ENCODE results near the gene PGAP2.

DNA sequence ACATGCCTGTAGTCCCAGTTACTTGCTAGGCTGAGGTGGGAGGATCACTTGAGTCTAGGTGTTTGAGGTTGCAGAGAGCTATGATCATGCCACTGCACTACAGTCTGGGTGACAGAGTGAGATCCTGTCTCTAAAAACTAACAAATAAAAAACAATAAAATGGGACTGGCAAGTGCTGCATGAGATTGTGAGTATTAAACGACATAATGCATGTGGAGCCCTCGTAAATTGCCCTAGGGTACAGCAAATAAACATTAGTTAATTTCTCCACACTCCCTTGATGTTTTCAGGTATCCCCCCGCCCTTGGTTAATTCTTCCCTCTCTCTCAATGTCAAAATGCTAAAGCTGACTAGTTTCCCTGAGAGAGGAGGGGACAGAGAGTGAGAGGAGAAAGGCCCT is 37.3 kb downstream of the PGAP2 start:
- TF ChIP-seq, protein P1, sequence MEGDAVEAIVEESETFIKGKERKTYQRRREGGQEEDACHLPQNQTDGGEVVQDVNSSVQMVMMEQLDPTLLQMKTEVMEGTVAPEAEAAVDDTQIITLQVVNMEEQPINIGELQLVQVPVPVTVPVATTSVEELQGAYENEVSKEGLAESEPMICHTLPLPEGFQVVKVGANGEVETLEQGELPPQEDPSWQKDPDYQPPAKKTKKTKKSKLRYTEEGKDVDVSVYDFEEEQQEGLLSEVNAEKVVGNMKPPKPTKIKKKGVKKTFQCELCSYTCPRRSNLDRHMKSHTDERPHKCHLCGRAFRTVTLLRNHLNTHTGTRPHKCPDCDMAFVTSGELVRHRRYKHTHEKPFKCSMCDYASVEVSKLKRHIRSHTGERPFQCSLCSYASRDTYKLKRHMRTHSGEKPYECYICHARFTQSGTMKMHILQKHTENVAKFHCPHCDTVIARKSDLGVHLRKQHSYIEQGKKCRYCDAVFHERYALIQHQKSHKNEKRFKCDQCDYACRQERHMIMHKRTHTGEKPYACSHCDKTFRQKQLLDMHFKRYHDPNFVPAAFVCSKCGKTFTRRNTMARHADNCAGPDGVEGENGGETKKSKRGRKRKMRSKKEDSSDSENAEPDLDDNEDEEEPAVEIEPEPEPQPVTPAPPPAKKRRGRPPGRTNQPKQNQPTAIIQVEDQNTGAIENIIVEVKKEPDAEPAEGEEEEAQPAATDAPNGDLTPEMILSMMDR (IDR thresholded peaks at IDR 0.05), result no peak
- no peak for TF ChIP-seq POLR2A (IDR thresholded peaks at IDR 0.05)
- no peak for TF ChIP-seq POLR2AphosphoS5 (IDR thresholded peaks at IDR 0.05)
